ENCODE results near the gene L3MBTL4. TPM values are rescaled to one million over a fixed set of nuclear protein-coding genes. Genes with fewer than 3 reads are reported as not detected.

The L3MBTL4 gene
- total and polyA plus RNA-seq, 9 of the 15 experiments (the other 6 are each of a cell fraction or from before 2014, with no cell fraction given), result not detected

- TF ChIP-seq ZSCAN29 (IDR thresholded peaks at IDR 0.05) (no peak), POLR2B (IDR thresholded peaks at IDR 0.05; ENCODE audit: low read depth, partially characterized antibody) (no peak), FOXP1 (CRISPR knock-in tag; IDR thresholded peaks at IDR 0.05) (no peak), CHAMP1 (IDR thresholded peaks at IDR 0.05) (no peak), ZFP1 (CRISPR knock-in tag; IDR thresholded peaks at IDR 0.05) (no peak)
These were observed 355.2 kb downstream of the L3MBTL4 start (continued) for GRCh38 chr18:6059551-6059950.

- H3K27me3 ChIP-seq (ENCODE audit: control insufficient read depth in 2 of 2, insufficient read depth in 2 of 2, low read length in 2 of 2), result no peaks in the 10 kb centered on the region
- WGBS (ENCODE audit: insufficient coverage, low coverage, missing lambda C conversion rate), result 0% methylated on average over 6 of the region's 6 CpGs
- H3K4me3 ChIP-seq, result no peak overlapping the region
- H2AFZ ChIP-seq (ENCODE audit: low read depth, low read length), result no peak overlapping the region
- no peaks in the 10 kb centered on the region for H3K36me3 ChIP-seq (ENCODE audit: control insufficient read depth, insufficient read depth, low read length)
- no peak for ATAC-seq
- POLR2A ChIA-PET, result no interaction called here
- H4K20me1 ChIP-seq (replicated peaks; ENCODE audit: control insufficient read depth, insufficient read depth, low read length), result no peaks in the 10 kb centered on the region
- CTCF ChIA-PET (ENCODE audit: low intra/inter-chr PET ratio), result no interaction called here
- DNase-seq (ENCODE audit: extremely low read depth in 1 of 4, low spot score in 3 of 4), result no peak
- H3K4me1 ChIP-seq (replicated peaks in 1 of 2; ENCODE audit: control insufficient read depth in 2 of 2, insufficient read depth in 2 of 2, low read length in 2 of 2), result no peaks in the 10 kb centered on the region
- no peak overlapping the region for H3K27ac ChIP-seq (ENCODE audit: extremely low read depth, low read depth, low read length)
- FAIRE-seq, result no peak
- no peaks in the 10 kb centered on the region for H3K79me2 ChIP-seq (ENCODE audit: control insufficient read depth, insufficient read depth, low read length)
- in situ Hi-C loops (cut with MboI) (no loop called here), intact Hi-C loops (cut with micrococcal nuclease) (no loop called here)
- H3K4me2 ChIP-seq (ENCODE audit: insufficient read depth, low read length), result no peak overlapping the region
- H3K9me3 ChIP-seq (replicated peaks; ENCODE audit: control insufficient read depth, insufficient read depth, low read depth, low read length), result no peaks in the 10 kb centered on the region
- no peaks in the 10 kb centered on the region for H3K9me1 ChIP-seq (ENCODE audit: control insufficient read depth, insufficient read depth, low read length)
- H3K9ac ChIP-seq (ENCODE audit: insufficient read depth in 1 of 2, low read depth in 2 of 2, low read length in 2 of 2), result no peak overlapping the region
- no TSS peak for BruUV-seq (replicated peaks)
- TF ChIP-seq CREB3 (tag; conservative IDR thresholded peaks at IDR 0.05; ENCODE audit: low read depth) (no peak), KDM2B (CRISPR knock-in tag; IDR thresholded peaks at IDR 0.05) (no peak), BHLHE40 (IDR thresholded peaks at IDR 0.05; ENCODE audit: low read length) (no peak), ZFP30 (CRISPR knock-in tag; IDR thresholded peaks at IDR 0.05; ENCODE audit: borderline replicate concordance) (no peak), ZBTB26 (CRISPR knock-in tag; IDR thresholded peaks at IDR 0.05) (no peak), PRDM10 (IDR thresholded peaks at IDR 0.05; ENCODE audit: partially characterized antibody) (no peak), MNT (conservative IDR thresholded peaks at IDR 0.05) (no peak)
These were observed 355.8 kb downstream of the L3MBTL4 start for GRCh38 chr18:6058941-6059340.

All from K562 (cell line).